HG03159 (cell line): ENCODE measurements around the gene MSX1.

ENCODE experiments used
- ATAC-seq: cut with Tn5 transposase; IDR thresholded peaks from one replicate; pipeline ENCODE4 v1.9.1; 2021; ENCODE audit warnings: mild to moderate bottlenecking, moderate library complexity; ENCODE audit not compliant: unreplicated experiment

MSX1 gene

GRCh38 chr4:4893721-4894120, 34.3 kb downstream of the MSX1 start:
- no peak for ATAC-seq

GRCh38 chr4:4899202-4899925, 39.9 kb downstream of the MSX1 start:
- no peak for ATAC-seq

GRCh38 chr4:4901877-4902276, 42.4 kb downstream of the MSX1 start:
- ATAC-seq: no peak

- no peak for ATAC-seq
Measured at GRCh38 chr4:4912155-4912554, 52.7 kb downstream of the MSX1 start.

- ATAC-seq: no peak
Measured at GRCh38 chr4:4913147-4913561, 53.7 kb downstream of the MSX1 start.
